Head of caudate nucleus (tissue), 42 donors: ENCODE measurements around the gene CLGN.

Source experiments
- DNase-seq, 42 donors: peaks; one replicate each; pipeline versions ENCODE4 v3.0.0 to v3.0.0-alpha.2; 2020 to 2021; ENCODE audit warnings: mixed read lengths in 7 of 42
- intact Hi-C: fragments of 100-400 bp; cut with DNase I; formaldehyde crosslinking; loops from one replicate; pipeline ENCODE4 v1.15.0; 2022

The CLGN gene

DNA sequence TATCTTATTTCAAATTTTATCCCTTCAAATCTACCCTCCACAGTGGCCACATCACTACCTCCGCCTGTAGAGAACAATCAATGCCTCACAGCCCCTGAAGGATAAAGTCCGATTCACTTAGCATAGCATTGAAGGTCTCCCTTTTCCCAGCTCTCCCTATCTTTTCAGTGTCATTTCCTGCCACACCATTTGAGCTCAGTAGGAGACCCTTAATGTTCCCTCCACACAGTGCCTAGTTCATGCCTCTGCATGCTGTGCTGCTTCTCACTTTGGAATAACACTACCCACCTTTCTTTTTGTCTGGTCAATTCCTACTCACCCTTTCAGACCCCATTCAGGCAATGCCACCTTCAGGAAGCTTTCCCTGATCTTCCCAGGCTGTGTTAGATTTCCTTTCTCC lies 77.6 kb downstream of the CLGN start:
- DNase-seq = no peak
- intact Hi-C loops = loop anchor here (10.0 kb wide), 1 partner anchor 195 kb away; the partner anchor contains the start of gene MAML3

DNA sequence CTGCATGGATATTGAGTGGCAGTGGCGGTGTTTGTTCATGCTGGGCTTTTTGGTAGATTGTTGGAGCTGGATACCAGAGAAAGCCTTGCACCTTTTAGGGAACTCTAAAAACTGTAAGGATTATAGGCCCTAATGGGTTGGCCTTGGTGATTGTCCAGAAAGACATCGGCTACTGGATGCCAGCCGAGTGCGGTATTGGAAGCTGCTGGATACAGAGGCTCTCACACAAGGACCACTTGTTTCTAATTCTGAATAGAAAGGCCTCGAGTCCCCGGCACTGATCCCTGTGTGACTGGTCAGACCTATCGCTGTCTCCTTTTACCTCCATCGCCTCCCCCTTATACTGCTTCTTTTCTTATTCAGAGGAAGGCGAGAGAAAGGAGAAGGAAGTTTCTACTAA lies 81.3 kb downstream of the CLGN start:
- DNase-seq = peak in 36 of 42 donors; percentile 23 to 72 (median 42)
- intact Hi-C loops = loop anchor here (10.0 kb wide), 1 partner anchor 191 kb away; the partner anchor contains the start of gene MAML3

- peak; percentile 47 to 89 (median 73) for DNase-seq
- intact Hi-C loops = loop anchor here (10.0 kb wide), 1 partner anchor 190 kb away; the partner anchor contains the start of gene MAML3
These were observed 82.8 kb downstream of the CLGN start for GRCh38 chr4:140344621-140345020.

GRCh38 chr4:140344101-140344500 lies 83.3 kb downstream of the CLGN start:
- intact Hi-C loops = loop anchor here (10.0 kb wide), 1 partner anchor 189 kb away; the partner anchor contains the start of gene MAML3
- DNase-seq = peak in 6 of 42 donors; percentile 11 to 44 (median 30)

DNA sequence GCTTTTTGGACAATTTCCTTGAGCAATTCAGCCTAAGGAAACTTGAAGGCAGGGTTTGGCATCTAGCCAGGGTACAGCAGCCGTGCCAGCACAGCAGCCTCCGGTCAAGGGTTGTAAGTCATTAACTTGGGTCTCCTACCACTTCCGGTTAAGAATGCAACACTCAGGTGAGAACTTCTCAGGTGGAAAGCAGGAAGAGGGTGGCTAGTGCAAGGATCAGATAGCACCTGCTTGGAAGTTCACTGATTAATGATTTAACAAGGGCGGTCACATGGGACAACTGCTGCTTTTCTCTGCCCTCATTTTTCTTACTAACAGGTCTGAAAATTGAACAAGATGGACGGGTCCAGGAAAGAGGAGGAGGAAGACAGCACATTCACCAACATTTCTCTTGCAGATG lies 84.1 kb downstream of the CLGN start:
- DNase-seq = no peak
- intact Hi-C loops = loop anchor here (10.0 kb wide), 1 partner anchor 189 kb away; the partner anchor contains the start of gene MAML3

- no peak for DNase-seq
- intact Hi-C loops = loop anchor here (10.0 kb wide), 1 partner anchor 188 kb away; the partner anchor contains the start of gene MAML3
These were observed 84.8 kb downstream of the CLGN start for GRCh38 chr4:140342620-140343019.
